CD4-positive, alpha-beta T cell treated with Interleukin-6 at 100 ng/mL for 8 hours (primary cell): ENCODE measurements around the gene NAA15.
"Not testable (repeated sequence)": the region's sequence is repeated elsewhere in the genome, so short reads cannot be mapped to it uniquely, and the experiment has no call there.

Experiments used
- DNase-seq: peaks from one replicate; pipeline ENCODE4 v3.0.0-alpha.2; 2020; ENCODE audit warnings: mixed read lengths, low spot score

NAA15 gene

GRCh38 chr4:139453041-139453370 lies 151.7 kb downstream of the NAA15 start:
- peak; percentile 78 for DNase-seq

GRCh38 chr4:139453371-139454110 lies 152.2 kb downstream of the NAA15 start:
- peak; percentile 97 for DNase-seq

DNA sequence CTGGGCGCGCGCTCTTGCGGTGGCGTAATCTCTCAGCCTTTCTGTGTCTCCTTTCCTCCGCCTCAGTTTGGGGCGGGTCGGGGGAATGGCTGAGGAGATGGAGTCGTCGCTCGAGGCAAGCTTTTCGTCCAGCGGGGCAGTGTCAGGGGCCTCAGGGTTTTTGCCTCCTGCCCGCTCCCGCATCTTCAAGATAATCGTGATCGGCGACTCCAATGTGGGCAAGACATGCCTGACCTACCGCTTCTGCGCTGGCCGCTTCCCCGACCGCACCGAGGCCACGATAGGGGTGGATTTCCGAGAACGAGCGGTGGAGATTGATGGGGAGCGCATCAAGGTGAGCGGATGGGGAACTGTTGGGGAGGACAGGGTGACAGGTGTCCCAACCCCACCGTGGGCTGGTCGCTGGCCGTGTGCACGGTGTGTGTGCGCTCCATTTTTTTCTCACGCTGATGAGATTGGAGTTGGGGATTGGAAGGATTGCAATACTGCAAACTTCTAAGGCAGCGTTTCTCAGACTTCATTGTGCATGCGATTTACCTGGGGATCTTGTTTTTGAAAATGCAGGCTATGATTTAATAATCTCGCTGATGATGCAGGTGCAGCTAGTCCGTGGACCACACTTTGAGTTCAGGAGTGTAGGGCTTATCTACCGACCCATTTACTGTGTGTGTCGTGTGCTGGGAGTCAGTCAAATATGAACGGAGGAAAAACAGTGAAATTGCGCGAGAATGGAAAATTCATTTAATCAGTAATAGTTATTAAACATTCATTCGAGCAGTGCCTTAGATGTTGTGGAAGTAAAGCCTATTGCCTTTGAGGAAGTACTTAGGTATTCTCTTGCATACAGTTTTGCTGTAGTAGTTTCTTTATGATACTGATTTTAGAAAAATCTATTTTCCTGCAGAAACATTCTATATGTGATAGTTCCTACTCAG lies 153.1 kb downstream of the NAA15 start, which contains the start of gene RAB33B:
RAB33B (plus strand) TSS at position 11 of the 935 bp plus-strand sequence; CDS start at position 86, 75 bp downstream.
- DNase-seq, result no peak

DNA sequence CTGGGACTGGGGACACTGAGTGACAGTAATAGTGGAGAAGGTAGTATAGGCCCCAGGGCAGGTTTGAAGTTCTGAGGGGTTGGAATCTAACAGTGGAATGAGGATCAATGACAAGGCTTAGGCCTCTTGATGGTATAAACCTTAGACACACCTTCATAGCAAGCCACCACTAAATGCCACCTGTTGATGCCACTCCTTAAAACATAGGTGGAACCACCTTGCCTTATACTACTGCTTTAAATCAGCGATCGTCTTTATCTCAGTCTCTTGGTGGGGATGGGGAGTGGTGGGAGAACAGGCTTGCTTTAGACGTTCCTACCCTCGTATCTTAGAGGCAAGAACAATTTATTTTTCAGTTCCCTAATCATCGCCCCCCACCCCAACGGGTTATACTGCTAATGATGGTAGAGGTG lies 153.8 kb downstream of the NAA15 start:
- DNase-seq, result no peak

DNA sequence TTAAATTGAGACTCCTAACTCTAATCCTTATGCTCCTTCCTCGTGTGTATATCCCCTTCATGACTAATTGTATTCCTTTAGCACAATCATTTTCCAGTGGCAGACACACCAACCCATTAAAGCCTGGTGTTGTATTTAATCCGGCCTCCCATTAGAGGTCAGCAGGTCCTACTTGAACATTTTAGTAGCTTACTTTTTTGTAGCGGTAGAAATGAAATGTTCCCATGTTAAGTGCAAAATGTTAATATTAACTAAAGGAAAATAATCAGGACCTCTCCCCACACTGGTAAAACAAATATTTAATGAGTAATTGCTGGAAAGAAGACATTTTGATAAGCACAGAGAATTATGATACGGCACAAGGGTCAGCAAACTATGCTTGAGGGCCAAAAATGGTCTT lies 156.0 kb downstream of the NAA15 start:
- DNase-seq, result no peak

DNA sequence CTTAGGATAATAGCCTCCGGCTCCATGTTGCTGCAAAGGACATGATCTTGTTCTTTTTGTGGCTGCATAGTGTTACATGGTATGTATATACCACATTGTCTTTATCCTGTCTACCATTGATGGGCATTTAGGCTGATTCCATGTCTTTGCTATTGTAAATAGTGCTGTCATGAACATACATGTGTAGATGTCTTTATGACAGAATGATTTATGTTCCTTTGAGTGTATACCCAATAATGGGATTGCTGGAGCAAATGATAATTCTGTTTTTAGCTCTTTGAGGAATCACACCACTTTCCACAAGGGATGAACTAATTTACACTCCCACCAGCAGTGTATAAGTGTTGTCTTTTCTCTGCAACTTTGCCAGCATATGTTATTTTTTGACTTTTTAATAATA lies 157.2 kb downstream of the NAA15 start:
- no peak for DNase-seq

- no peak for DNase-seq
These were observed 157.7 kb downstream of the NAA15 start for GRCh38 chr4:139458999-139459398.

DNA sequence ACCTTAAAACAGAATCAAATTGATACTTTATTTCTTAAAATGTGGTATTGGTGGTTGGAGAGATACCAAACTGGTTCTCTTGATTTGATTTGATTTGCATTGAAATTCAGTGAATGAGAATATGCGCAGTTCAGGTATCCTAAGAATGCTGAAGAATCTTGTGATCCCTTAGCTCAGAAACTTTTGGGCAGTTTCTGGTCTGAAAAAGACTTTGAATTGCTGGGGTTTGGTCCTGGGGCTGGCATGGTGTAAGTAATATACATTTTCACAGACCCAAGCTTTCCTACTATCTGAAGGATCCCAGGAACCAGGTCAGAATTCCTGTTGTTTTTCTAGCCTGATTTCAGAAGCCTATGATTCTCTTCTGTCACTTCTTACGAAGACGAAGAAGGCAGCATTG lies 159.3 kb downstream of the NAA15 start:
- DNase-seq, result no peak

DNA sequence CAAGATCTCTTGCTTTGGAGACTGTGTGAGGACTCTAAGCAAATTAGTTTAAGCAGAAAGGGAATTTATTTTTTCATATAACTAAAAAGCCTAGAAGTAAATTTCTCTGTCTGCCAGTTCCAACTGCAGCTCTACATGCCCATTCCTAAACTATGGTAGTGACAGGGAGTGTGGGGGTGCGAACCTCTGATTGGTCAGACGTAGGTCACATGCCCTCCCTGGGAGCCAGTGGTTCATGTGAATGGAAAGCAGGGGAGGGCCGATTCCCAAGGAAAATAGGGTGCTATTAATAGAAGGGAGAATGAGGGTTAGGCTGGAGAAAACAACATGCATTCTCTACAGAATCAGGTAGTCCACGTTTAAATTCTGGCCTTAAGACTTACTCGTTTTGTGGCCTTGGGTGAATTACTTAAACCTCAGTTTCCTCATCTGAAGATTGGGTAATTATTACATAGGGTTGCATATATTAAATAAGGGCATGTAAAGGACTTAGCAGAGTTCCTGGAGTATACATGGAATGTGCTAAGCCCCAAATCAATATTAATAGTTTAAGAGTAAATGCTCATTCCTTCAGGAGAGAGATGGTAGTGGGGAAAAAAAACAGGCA lies 159.8 kb downstream of the NAA15 start:
- DNase-seq, result no peak

DNA sequence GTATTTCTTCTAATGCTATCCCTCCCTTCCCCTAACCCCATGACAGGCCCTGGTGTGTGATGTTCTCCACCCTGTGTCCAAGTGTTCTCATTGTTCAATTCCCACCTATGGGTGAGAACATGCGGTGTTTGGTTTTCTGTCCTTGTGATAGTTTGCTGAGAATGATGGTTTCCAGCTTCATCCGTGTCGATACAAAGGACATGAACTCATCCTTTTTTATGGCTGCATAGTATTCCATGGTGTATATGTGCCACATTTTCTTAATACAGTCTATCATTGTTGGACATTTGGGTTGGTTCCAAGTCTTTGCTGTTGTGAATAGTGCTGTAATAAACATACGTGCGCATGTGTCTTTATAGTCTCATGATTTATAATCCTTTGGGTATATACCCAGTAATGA lies 163.2 kb downstream of the NAA15 start:
- not testable (repeated sequence) for DNase-seq

DNA sequence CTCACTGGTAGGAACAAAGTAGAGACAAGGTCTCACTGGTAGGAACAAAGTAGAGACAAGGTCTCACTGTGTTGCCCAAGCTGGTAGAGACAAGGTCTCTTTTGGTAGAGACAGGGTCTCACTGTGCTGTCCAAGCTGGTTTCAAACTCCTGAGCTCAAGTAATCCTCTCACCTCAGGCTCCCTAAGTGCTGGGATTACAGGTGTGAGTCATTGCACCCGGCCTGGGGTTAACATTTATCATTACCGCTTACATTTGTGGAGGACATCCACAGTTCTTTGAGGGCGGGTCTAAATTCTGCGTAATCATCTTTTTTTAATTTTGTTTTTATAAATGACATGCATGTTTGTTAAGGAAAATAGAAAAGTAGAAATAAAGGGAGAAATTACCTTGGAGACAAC lies 164.6 kb downstream of the NAA15 start:
- no peak for DNase-seq

- not testable (repeated sequence) for DNase-seq
These were observed 167.5 kb downstream of the NAA15 start for GRCh38 chr4:139468756-139469155.

DNA sequence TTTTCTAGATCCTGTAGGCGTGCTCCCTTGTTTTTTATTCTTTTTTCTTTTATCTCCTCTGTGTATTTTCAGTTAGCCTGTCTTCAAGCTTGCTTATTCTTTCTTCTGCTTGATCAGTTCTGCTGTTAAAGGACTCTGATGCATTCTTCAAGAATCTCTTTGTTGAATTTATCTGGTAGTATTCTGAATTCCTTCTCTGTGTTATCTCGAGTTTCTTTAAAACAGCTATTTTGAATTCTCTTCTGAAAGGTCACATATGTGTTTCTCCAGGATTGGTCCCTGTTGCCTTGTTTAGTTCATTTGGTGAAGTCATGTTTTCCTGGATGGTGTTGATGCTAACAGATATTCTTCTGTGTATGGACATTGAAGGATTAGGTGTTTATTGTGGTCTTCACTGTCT lies 167.9 kb downstream of the NAA15 start:
- no peak for DNase-seq
